OCI-LY3 (cell line): Measurements from ENCODE around the gene IQGAP2.

Source experiments
- H2AFZ ChIP-seq: fragments of 200-600, 300-600 bp; shearing (Covaris generic); 2 replicates; pipeline ENCODE4 v1.6.0; 2014; ENCODE audit warnings: antibody characterized with exemption, low read depth, low read length
- H3K27ac ChIP-seq: fragments of 200-600, 300-600 bp; sonication (generic); 2 replicates; pipeline ENCODE4 v1.5.1; 2014; ENCODE audit warnings: mild to moderate bottlenecking, low read length, moderate library complexity, mixed read lengths
- H3K27me3 ChIP-seq: fragments of 200-600, 300-600 bp; sonication (generic); 2 replicates; pipeline ENCODE4 v1.6.1; 2014; ENCODE audit warnings: low read depth, low read length, mixed read lengths
- H3K36me3 ChIP-seq: fragments of 200-600, 300-600 bp; sonication (generic); replicated peaks from 2 replicates; pipeline ENCODE3; 2014; ENCODE audit warnings: low read depth, low read length, mixed read lengths
- H3K4me1 ChIP-seq: fragments of 300-600, 200-600 bp; sonication (generic); 2 replicates; pipeline ENCODE4 v1.6.1; 2014; ENCODE audit warnings: low read length, mixed read lengths
- H3K4me2 ChIP-seq: fragments of 200-600, 300-600 bp; sonication (generic); 2 replicates; pipeline ENCODE4 v1.6.1; 2014; ENCODE audit warnings: low read length, mixed read lengths
- H3K4me3 ChIP-seq: fragments of 300-600, 200-600 bp; sonication (generic); 2 replicates; pipeline ENCODE4 v1.5.1; 2014; ENCODE audit warnings: antibody characterized with exemption, mild to moderate bottlenecking, low read length, moderate library complexity
- H3K79me2 ChIP-seq: fragments of 300-600, 200-600 bp; shearing (Covaris generic); 2 replicates; pipeline ENCODE4 v1.6.1; 2014; ENCODE audit warnings: mild to moderate bottlenecking, low read length, mixed read lengths
- H3K9ac ChIP-seq: fragments of 300-600, 200-600 bp; shearing (Covaris generic); 2 replicates; pipeline ENCODE4 v1.6.0; 2014; ENCODE audit warnings: mild to moderate bottlenecking, low read length, moderate library complexity
- H3K9me3 ChIP-seq: fragments of 200-600, 300-600 bp; shearing (Covaris generic); 2 replicates; pipeline ENCODE4 v1.6.1; 2014; ENCODE audit warnings: low read length, mixed read lengths; ENCODE audit not compliant: insufficient read depth
- H4K20me1 ChIP-seq: fragments of 200-600, 300-600 bp; sonication (generic); 2 replicates; pipeline ENCODE4 v1.6.1; 2016; ENCODE audit warnings: low read length, mixed read lengths; ENCODE audit not compliant: insufficient read depth
- EZH2phosphoT487 ChIP-seq: fragments of 200-600 bp; shearing (Covaris generic); IDR thresholded peaks from 2 replicates; pipeline ENCODE4 v1.6.1; 2018; ENCODE audit warnings: antibody characterized with exemption, mixed run types, low read depth
- TF ChIP-seq, protein P1 (sequence below): fragments of 200-600, 300-600 bp; sonication (generic); IDR thresholded peaks from 2 replicates; pipeline ENCODE4 v1.5.1; 2014; ENCODE audit warnings: antibody characterized with exemption, low read length, low read depth

The IQGAP2 gene

DNA sequence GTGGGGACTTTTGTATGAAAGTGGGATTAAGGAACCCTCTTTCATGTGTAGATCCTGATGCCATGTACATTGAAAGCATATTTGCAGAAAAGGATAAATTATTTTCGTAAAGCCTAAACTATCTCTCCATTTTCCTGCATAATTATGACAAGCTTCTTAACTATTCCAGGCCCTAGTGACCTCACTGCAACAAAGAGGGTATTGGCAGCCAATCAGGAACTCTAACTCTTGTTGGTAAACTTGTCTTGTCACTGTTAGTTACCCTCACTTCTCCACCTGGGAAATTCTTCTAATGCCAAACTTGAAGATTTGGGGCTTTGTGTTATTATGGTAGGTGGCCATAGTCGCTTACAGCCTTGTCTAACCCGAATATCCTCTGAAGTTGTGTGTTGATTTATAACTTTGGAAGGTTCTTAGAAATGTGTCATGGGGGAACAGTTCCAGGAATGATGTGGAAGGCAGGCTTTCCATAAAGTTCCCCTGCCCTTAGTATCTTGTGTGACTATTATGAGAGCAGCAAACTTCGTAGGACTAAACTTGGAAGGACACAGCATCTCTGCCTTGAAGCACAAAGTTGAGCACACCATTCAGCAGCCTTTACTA lies 52.5 kb downstream of the IQGAP2 start:
- Histone ChIP-seq H3K27ac (no peak overlapping the region), H3K9ac (no peak overlapping the region), H2AFZ (no peak overlapping the region), H3K36me3 (no peaks in the 10 kb centered on the region), H3K4me2 (no peak overlapping the region), H3K4me3 (no peak overlapping the region), H3K4me1 (peaks cover 8% of the 10 kb centered on the region), H3K27me3 (no peaks in the 10 kb centered on the region), H3K79me2 (no peaks in the 10 kb centered on the region), H3K9me3 (no peaks in the 10 kb centered on the region), H4K20me1 (no peaks in the 10 kb centered on the region)
- TF ChIP-seq, protein P1, sequence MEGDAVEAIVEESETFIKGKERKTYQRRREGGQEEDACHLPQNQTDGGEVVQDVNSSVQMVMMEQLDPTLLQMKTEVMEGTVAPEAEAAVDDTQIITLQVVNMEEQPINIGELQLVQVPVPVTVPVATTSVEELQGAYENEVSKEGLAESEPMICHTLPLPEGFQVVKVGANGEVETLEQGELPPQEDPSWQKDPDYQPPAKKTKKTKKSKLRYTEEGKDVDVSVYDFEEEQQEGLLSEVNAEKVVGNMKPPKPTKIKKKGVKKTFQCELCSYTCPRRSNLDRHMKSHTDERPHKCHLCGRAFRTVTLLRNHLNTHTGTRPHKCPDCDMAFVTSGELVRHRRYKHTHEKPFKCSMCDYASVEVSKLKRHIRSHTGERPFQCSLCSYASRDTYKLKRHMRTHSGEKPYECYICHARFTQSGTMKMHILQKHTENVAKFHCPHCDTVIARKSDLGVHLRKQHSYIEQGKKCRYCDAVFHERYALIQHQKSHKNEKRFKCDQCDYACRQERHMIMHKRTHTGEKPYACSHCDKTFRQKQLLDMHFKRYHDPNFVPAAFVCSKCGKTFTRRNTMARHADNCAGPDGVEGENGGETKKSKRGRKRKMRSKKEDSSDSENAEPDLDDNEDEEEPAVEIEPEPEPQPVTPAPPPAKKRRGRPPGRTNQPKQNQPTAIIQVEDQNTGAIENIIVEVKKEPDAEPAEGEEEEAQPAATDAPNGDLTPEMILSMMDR = no peak
- TF ChIP-seq EZH2phosphoT487 = no peak

GRCh38 chr5:76456258-76456657 lies 53.2 kb downstream of the IQGAP2 start:
- Histone ChIP-seq H3K27me3 (no peaks in the 10 kb centered on the region), H3K27ac (no peak overlapping the region), H3K79me2 (no peaks in the 10 kb centered on the region), H3K4me1 (peaks cover 4% of the 10 kb centered on the region), H4K20me1 (no peaks in the 10 kb centered on the region), H3K36me3 (no peaks in the 10 kb centered on the region), H3K9ac (no peak overlapping the region), H2AFZ (no peak overlapping the region), H3K4me3 (no peak overlapping the region), H3K9me3 (no peaks in the 10 kb centered on the region), H3K4me2 (no peak overlapping the region)
- TF ChIP-seq EZH2phosphoT487 = no peak
- TF ChIP-seq, protein P1 = no peak

GRCh38 chr5:76457674-76458485 lies 54.8 kb downstream of the IQGAP2 start:
- Histone ChIP-seq H3K9ac (no peak overlapping the region), H4K20me1 (no peaks in the 10 kb centered on the region), H3K27me3 (no peaks in the 10 kb centered on the region), H3K36me3 (no peaks in the 10 kb centered on the region), H3K79me2 (no peaks in the 10 kb centered on the region), H3K4me2 (no peak overlapping the region), H3K4me3 (no peak overlapping the region), H3K4me1 (no peaks in the 10 kb centered on the region), H2AFZ (no peak overlapping the region), H3K27ac (no peak overlapping the region), H3K9me3 (no peaks in the 10 kb centered on the region)
- TF ChIP-seq EZH2phosphoT487 = no peak
- TF ChIP-seq, protein P1 = no peak

DNA sequence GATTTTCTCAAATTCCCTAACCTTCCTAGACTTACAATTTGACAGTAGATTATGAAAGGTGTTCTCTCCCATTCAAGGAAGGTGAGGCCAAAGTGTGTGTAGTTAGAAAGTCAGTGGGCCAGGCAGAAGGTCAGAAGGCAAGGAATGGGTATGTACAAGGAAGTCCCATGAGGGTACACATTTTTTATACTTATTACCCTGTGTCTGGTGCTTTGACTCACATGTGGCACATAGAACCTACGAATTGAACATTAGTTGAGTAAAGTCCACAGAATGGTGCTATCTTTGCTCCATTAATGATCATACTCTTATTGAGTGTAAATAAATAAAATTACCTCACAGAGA lies 55.4 kb downstream of the IQGAP2 start:
- Histone ChIP-seq H3K9ac (no peak overlapping the region), H3K27ac (no peak overlapping the region), H3K27me3 (no peaks in the 10 kb centered on the region), H4K20me1 (no peaks in the 10 kb centered on the region), H3K4me3 (no peak overlapping the region), H3K4me1 (no peaks in the 10 kb centered on the region), H2AFZ (no peak overlapping the region), H3K9me3 (no peaks in the 10 kb centered on the region), H3K79me2 (no peaks in the 10 kb centered on the region), H3K4me2 (no peak overlapping the region), H3K36me3 (no peaks in the 10 kb centered on the region)
- no peak for TF ChIP-seq EZH2phosphoT487
- TF ChIP-seq, protein P1 = no peak
